SK-N-SH treated with all-trans-retinoic acid at 6 μM for 48 hours (cell line): ENCODE measurements around the gene ZBTB5.

Experiments used
- OSR1 ChIP-seq: fragments of 250-450 bp; sonication (Bioruptor Pico); IDR thresholded peaks from 2 replicates; pipeline ENCODE4 v1.8.0; 2022; ENCODE audit warnings: moderate library complexity, mild to moderate bottlenecking, inconsistent platforms
- TOX ChIP-seq: fragments of 250-450 bp; sonication (Bioruptor Pico); IDR thresholded peaks from 2 replicates; pipeline ENCODE4 v1.8.0; 2021; ENCODE audit warnings: mild to moderate bottlenecking, moderate library complexity, borderline replicate concordance
- ZC3H10 ChIP-seq: fragments of 250-450 bp; sonication (Bioruptor Pico); IDR thresholded peaks from 2 replicates; pipeline ENCODE4 v1.5.1; 2021; ENCODE audit warnings: mild to moderate bottlenecking, moderate library complexity
- ZNF8 ChIP-seq: fragments of 450-650 bp; formaldehyde crosslinking; IDR thresholded peaks from 2 replicates; pipeline ENCODE4 v1.5.0; 2020; ENCODE audit warnings: mild to moderate bottlenecking, moderate library complexity
- TF ChIP-seq, protein P1 (sequence below): fragments of 250-450 bp; sonication (Bioruptor Pico); IDR thresholded peaks from 2 replicates; pipeline ENCODE4 v1.8.0; 2020; ENCODE audit warnings: mild to moderate bottlenecking, moderate library complexity, borderline replicate concordance
- TF ChIP-seq, protein P2 (sequence below): fragments of 250-450 bp; sonication (Bioruptor Pico); IDR thresholded peaks from 2 replicates; pipeline ENCODE4 v1.5.1; 2020; ENCODE audit warnings: low read depth, mild to moderate bottlenecking, moderate library complexity
- TF ChIP-seq, protein P3 (sequence below): fragments of 250-450 bp; sonication (Bioruptor Pico); IDR thresholded peaks from 2 replicates; pipeline ENCODE4 v1.5.1; 2021; ENCODE audit warnings: mild to moderate bottlenecking, moderate library complexity

DNA sequence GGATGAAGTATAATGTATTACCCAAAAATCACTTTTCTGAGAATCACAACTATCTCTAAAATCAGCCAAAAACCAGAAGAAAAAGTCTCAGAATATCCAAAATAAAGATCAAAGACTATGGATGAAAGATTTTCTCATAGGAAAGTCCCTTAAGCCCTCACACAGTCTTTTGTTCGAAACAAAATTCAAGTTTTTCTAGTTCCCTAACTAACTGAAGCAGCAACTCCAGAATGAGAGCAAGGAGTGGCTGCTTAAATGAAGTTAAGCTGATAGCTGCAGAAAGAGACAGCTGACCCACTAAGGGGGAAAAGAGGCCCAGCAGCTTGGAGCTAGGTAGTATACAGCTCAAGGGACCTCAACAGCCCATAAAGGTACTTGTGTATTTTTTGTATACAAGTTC is 8.4 kb downstream of the ZBTB5 start:
- TF ChIP-seq, protein P1, sequence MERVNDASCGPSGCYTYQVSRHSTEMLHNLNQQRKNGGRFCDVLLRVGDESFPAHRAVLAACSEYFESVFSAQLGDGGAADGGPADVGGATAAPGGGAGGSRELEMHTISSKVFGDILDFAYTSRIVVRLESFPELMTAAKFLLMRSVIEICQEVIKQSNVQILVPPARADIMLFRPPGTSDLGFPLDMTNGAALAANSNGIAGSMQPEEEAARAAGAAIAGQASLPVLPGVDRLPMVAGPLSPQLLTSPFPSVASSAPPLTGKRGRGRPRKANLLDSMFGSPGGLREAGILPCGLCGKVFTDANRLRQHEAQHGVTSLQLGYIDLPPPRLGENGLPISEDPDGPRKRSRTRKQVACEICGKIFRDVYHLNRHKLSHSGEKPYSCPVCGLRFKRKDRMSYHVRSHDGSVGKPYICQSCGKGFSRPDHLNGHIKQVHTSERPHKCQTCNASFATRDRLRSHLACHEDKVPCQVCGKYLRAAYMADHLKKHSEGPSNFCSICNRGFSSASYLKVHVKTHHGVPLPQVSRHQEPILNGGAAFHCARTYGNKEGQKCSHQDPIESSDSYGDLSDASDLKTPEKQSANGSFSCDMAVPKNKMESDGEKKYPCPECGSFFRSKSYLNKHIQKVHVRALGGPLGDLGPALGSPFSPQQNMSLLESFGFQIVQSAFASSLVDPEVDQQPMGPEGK (CRISPR knock-in tag), result no peak
- TF ChIP-seq, protein P2, sequence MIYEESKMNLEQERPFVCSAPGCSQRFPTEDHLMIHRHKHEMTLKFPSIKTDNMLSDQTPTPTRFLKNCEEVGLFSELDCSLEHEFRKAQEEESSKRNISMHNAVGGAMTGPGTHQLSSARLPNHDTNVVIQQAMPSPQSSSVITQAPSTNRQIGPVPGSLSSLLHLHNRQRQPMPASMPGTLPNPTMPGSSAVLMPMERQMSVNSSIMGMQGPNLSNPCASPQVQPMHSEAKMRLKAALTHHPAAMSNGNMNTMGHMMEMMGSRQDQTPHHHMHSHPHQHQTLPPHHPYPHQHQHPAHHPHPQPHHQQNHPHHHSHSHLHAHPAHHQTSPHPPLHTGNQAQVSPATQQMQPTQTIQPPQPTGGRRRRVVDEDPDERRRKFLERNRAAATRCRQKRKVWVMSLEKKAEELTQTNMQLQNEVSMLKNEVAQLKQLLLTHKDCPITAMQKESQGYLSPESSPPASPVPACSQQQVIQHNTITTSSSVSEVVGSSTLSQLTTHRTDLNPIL (CRISPR knock-in tag), result no peak
- TF ChIP-seq, protein P3, sequence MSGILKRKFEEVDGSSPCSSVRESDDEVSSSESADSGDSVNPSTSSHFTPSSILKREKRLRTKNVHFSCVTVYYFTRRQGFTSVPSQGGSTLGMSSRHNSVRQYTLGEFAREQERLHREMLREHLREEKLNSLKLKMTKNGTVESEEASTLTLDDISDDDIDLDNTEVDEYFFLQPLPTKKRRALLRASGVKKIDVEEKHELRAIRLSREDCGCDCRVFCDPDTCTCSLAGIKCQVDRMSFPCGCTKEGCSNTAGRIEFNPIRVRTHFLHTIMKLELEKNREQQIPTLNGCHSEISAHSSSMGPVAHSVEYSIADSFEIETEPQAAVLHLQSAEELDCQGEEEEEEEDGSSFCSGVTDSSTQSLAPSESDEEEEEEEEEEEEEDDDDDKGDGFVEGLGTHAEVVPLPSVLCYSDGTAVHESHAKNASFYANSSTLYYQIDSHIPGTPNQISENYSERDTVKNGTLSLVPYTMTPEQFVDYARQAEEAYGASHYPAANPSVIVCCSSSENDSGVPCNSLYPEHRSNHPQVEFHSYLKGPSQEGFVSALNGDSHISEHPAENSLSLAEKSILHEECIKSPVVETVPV, result no peak
- TF ChIP-seq ZNF8 (CRISPR knock-in tag) (no peak), ZC3H10 (CRISPR knock-in tag) (no peak), OSR1 (CRISPR knock-in tag) (no peak), TOX (no peak)
